Measurements from ENCODE around the gene ADCY4. TPM values are rescaled to one million over a fixed set of nuclear protein-coding genes. Genes with fewer than 3 reads are reported as not detected.

ADCY4 gene
- total RNA-seq, 1 experiment from 2014 or later, result 0.04 TPM

DNA sequence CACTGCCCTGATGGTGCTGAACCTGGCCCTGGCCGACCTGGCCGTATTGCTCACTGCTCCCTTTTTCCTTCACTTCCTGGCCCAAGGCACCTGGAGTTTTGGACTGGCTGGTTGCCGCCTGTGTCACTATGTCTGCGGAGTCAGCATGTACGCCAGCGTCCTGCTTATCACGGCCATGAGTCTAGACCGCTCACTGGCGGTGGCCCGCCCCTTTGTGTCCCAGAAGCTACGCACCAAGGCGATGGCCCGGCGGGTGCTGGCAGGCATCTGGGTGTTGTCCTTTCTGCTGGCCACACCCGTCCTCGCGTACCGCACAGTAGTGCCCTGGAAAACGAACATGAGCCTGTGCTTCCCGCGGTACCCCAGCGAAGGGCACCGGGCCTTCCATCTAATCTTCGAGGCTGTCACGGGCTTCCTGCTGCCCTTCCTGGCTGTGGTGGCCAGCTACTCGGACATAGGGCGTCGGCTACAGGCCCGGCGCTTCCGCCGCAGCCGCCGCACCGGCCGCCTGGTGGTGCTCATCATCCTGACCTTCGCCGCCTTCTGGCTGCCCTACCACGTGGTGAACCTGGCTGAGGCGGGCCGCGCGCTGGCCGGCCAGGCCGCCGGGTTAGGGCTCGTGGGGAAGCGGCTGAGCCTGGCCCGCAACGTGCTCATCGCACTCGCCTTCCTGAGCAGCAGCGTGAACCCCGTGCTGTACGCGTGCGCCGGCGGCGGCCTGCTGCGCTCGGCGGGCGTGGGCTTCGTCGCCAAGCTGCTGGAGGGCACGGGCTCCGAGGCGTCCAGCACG is 18.9 kb downstream of the ADCY4 start:
- Histone ChIP-seq H3K9ac (ENCODE audit: low read length) (no peak overlapping the region), H3K4me2 (ENCODE audit: low read length) (no peak overlapping the region), H3K79me2 (ENCODE audit: low read length) (no peaks in the 10 kb centered on the region), H3K27me3 (ENCODE audit: low read length) (no peaks in the 10 kb centered on the region), H3K9me2 (replicated peaks; ENCODE audit: low read length) (no peaks in the 10 kb centered on the region), H3F3A (ENCODE audit: low read length, unreplicated experiment) (no peaks in the 10 kb centered on the region), H3K4me1 (ENCODE audit: insufficient read depth, low read length) (peaks cover 12% of the 10 kb centered on the region), H3K27ac (ENCODE audit: low read length) (no peak overlapping the region), H3K9me3 (ENCODE audit: low read length) (no peaks in the 10 kb centered on the region), H2AFZ (ENCODE audit: low read length) (no peak overlapping the region), H3K4me3 (ENCODE audit: low read length) (no peak overlapping the region), H4K20me1 (ENCODE audit: low read length) (no peaks in the 10 kb centered on the region), H3K36me3 (ENCODE audit: low read depth, low read length) (no peaks in the 10 kb centered on the region)
- POLR2A ChIA-PET (ENCODE audit: unreplicated experiment), result no interaction called here
- peak; percentile 53 for ATAC-seq
- DNase-seq, result no peak
- CTCF ChIA-PET, result no interaction called here
- BruUV-seq (replicated peaks), result no TSS peak
- no peak for TF ChIP-seq EZH2phosphoT487 (IDR thresholded peaks at IDR 0.05; ENCODE audit: borderline replicate concordance, low read length)
- no peak for TF ChIP-seq EZH2 (IDR thresholded peaks at IDR 0.05; ENCODE audit: low read length, unreplicated experiment)
- TF ChIP-seq, protein P1, sequence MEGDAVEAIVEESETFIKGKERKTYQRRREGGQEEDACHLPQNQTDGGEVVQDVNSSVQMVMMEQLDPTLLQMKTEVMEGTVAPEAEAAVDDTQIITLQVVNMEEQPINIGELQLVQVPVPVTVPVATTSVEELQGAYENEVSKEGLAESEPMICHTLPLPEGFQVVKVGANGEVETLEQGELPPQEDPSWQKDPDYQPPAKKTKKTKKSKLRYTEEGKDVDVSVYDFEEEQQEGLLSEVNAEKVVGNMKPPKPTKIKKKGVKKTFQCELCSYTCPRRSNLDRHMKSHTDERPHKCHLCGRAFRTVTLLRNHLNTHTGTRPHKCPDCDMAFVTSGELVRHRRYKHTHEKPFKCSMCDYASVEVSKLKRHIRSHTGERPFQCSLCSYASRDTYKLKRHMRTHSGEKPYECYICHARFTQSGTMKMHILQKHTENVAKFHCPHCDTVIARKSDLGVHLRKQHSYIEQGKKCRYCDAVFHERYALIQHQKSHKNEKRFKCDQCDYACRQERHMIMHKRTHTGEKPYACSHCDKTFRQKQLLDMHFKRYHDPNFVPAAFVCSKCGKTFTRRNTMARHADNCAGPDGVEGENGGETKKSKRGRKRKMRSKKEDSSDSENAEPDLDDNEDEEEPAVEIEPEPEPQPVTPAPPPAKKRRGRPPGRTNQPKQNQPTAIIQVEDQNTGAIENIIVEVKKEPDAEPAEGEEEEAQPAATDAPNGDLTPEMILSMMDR (conservative IDR thresholded peaks at IDR 0.05; ENCODE audit: low read depth, low read length), result no peak
- intact Hi-C loops (cut with micrococcal nuclease), result no loop called here

DNA sequence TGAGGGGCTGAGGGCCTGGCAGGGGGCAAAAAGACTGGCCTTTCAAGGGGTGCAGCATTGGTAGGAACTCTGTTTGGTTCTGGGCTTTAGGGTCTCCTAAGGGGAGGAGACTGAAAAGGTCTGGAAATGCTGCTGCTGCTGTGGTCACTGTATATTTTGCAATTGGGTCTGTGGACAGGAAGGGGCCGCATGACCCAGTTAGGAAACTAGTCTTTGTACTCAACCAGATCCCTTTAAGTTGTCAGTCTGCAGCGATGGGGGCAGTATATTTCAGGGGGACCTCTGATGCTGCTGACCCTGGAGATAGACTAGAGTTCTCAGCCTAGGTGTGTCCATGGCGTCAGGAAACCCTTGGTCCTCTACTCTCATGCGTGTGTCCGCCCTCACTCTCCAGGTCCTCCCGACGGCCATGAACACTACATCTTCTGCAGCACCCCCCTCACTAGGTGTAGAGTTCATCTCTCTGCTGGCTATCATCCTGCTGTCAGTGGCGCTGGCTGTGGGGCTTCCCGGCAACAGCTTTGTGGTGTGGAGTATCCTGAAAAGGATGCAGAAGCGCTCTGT is 19.5 kb downstream of the ADCY4 start:
- no peaks in the 10 kb centered on the region for H3K9me2 ChIP-seq (replicated peaks; ENCODE audit: low read length)
- no peaks in the 10 kb centered on the region for H3F3A ChIP-seq (ENCODE audit: low read length, unreplicated experiment)
- no peaks in the 10 kb centered on the region for H3K27me3 ChIP-seq (ENCODE audit: low read length)
- no peak overlapping the region for H3K4me3 ChIP-seq (ENCODE audit: low read length)
- no peak for TF ChIP-seq EZH2phosphoT487 (IDR thresholded peaks at IDR 0.05; ENCODE audit: borderline replicate concordance, low read length)
- TF ChIP-seq, protein P1 (conservative IDR thresholded peaks at IDR 0.05; ENCODE audit: low read depth, low read length), result no peak
- H3K9ac ChIP-seq (ENCODE audit: low read length), result no peak overlapping the region
- H3K27ac ChIP-seq (ENCODE audit: low read length), result no peak overlapping the region
- no peaks in the 10 kb centered on the region for H3K9me3 ChIP-seq (ENCODE audit: low read length)
- no peak overlapping the region for H2AFZ ChIP-seq (ENCODE audit: low read length)
- peaks cover 12% of the 10 kb centered on the region for H3K4me1 ChIP-seq (ENCODE audit: insufficient read depth, low read length)
- ChIA-PET CTCF (no interaction called here), POLR2A (ENCODE audit: unreplicated experiment) (no interaction called here)
- no peak for ATAC-seq
- H3K4me2 ChIP-seq (ENCODE audit: low read length), result no peak overlapping the region
- intact Hi-C loops (cut with micrococcal nuclease), result no loop called here
- H4K20me1 ChIP-seq (ENCODE audit: low read length), result no peaks in the 10 kb centered on the region
- DNase-seq, result no peak
- H3K36me3 ChIP-seq (ENCODE audit: low read depth, low read length), result peaks cover 2% of the 10 kb centered on the region; the same call in 1 of the 2 replicates
- no TSS peak for BruUV-seq (replicated peaks)
- no peaks in the 10 kb centered on the region for H3K79me2 ChIP-seq (ENCODE audit: low read length)
